NCI-H748 (cell line): ENCODE measurements around the gene MTUS2.

Source experiments
- DNase-seq: peaks from one replicate; lab custom pipeline; 2025; ENCODE audit not compliant: unreplicated experiment; lab: John Stamatoyannopoulos, UW

Gene MTUS2

DNA sequence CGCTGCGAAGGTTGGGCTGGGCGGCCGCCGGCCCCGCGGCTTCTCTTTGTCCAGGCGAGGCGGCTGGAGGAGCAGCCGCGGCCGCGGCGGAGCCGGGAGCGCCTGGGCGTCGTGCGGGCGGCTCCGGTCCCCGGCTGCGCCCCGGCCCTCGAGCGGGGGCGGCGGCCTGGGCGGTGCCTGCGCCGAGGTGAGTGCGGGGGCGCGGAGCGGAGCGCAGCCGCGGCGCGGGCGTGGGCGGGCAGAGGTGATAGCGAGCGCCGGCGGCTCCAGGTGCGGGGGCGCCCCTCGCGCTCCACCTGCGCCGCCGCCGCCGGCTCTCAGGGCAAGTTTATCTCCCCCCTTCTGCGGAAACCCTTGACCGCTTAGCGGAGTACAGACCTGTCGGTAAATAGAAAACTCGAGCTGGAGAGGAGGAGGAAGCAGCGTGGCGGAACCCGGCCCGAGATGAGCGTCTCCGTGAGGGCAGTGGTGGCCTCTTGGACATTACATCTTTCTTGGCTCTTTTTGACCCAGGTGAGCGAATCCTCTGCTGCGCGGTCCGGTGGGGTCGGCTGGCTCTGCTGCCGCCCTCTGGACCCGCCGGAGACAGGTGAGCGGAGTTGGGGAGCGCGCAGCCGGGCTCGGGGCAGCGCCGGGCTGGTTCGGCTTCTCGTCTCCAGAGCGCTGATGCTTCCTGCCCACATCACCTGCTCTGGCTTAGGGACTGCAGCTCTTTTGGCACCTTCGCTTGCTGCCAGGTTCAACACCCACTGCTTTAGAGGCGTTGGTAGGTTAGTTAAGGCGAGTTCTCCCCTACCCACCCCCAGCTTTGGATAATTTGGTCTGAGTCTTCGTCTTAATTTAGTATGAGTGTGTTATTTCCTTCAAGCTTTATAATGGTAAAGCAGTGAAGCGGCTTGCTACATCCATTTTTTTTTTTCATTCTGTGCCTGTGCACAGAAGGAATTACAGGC, at the start of gene MTUS2:
MTUS2 (plus strand) TSS at position 241 of the 953 bp plus-strand sequence.
- peak; percentile 81 for DNase-seq

DNA sequence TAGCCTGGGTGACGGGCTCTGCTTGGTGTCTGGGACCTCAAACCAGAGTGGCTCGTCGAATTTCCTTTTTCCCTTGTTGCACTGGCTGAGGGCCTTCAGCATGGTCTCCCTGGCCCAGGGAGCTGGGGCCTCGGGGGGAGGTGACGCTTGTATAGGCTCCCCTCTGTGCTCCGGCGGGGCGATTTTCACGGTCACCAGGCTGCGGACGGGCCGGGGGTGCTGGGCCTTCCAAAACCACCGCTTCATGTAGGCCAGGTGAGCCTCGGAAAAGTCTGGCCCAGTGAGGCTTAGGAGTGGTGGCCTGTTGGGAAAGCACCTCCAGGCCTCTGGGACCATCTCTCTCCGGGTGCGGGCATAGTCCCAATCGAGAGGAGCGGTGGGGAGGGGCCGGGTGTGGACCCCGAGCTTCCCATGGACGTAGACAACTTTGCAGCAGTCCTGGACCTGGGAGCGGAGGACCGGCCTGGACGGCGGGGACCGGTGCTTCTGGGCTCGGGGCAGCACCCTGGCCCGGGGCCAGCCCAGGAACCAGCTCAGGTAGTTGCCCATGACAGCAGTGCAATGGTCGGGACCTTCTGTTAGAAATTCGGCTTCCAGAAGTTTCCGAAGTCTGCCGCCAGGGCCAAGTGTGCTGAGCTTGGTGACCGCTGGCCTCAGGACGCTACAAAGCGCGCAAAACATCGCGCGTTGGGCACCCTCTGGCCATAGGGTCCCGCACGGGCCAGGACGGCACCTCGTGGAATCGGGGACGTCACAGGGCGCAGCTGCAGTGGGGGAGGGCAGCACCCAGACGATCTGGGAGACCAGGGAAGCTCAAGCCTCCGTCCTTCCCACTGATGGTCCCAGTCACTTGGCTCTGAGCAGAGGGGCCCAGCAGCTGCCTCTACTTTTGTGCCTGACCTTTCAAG, 41.6 kb upstream of the MTUS2 start:
- DNase-seq, result no peak

DNA sequence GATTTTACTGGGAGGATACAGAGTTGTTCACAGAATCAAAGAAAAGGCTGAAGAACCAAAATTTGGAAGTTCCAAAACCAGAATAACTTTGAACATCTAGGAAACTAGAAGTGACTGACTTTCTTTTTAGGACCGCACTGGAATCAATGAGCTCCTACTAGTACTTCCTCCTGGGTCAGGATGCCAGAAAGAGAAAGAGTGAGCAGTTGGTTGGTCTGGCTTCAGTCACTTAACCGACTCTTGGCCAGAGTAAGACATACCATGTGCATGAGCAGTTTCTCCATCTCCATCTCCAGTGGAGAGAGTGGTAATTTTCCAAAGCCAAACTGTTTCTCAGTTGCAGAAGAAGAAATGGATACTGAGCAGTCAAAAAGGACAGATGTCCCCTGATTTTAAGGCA, 27.1 kb upstream of the MTUS2 start:
- no peak for DNase-seq

DNA sequence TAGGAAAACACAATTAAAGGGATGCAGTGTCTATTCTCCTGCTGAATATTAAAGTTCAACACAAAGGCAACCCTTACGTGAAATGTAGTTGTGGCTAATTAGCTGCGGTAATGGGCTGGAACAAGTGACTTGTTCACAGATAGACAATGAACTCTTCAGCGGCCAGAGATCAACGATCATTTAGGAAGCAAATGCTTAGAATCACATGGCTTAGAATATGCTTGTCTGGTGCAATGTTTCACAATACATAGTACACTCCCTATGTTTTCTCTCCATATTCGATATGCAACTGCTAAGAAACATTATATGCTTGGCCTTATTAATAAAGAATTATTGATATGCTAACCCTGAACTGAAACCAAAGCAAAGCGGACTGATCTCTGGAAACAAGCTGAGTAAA, 25.7 kb upstream of the MTUS2 start:
- DNase-seq, result peak; percentile 81

DNA sequence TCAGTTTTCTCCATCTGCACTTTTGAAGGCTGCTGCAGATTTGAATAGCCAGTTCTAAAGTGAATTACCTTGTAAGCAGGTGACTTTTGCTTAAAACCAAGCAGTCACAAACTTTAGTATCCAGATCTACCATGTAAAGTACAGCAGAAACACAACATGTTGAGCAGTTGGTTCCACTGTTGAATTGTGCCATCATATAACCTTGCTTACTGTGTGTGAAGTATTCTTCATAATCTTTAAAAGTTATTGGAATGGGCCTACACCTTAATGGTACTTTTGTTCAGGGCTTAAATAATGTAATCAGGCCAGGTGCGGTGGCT, 23.2 kb upstream of the MTUS2 start:
- no peak for DNase-seq

DNA sequence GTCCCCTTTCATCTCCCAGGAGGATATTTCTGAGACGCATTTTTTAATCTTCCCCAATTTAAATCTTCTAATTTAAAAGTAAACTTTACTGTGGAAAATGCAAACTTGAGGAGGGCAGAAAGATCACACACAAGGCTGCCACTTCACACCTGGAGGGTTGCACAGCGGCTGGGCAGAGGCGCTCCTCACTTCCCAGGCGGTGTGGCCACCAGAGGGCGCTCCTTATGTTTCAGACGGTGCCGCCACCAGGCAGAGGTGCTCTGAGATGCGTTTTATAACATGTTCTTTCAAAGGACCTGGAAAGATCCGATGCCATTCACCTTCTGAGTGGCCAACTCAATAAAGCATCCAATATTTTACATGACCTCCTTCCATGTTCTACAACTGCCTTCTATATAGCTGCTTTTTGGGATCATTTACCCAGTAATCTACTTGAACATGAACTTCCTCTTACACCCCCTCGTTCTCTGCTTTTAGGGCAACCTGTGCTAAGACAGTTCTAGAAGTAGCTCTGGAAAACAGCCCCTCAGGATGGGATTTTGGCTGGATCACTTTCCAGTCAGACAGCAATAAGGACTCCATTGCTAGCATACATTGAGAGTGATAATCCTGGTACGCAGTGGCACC, 14.8 kb upstream of the MTUS2 start:
- DNase-seq, result peak; percentile 70

DNA sequence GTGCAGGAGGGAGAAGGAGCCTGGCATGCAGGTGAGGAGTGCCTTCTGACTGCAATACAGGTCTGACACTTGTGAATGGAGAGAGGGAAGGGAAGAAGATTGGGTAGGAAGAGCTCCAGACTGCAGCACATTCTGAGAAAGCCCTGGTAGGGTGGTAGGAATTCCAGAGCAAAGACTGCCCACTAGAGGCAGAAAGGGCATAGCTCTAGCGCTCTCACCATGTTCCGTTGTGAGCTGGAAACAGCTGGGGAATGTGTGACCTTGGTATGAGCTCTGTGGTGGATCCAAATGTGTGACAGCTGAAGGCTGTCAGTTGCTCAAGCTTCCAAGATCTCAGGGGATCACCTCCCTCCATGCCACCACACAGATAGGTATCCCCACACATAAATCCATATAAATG, 2.9 kb upstream of the MTUS2 start:
- DNase-seq, result no peak

DNA sequence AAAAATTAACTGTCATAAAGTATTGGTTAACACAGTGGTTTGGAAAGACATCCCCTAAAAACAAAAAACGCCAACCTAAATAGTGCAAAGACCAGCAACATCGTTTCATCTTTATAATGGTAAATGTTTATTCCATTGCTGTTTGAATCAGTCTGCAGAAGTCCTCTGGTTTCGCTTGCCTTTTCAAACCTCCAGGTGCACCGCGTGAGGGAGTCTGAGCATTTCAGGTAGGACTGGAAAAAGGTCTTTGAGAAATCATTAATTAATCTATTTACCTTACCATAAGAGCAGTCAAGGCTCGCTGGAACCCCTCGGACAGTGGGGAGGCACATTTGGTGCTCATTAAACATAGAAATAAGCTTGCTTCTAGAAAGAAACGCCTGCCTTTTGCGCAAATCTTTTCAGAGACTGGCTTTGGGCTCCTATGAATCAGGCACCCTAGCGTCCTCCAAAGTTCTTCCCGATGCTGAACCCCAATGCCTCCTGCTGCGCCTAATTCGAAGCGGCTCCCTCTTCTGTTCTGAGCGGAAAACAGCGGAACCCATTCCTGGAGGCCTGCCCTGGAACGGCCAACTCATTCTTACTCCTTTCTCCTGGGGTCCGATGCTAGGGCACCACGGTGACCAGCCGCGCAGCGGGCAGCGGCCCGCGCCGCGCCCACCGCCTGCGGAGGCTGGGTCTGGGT, 951 bp upstream of the MTUS2 start:
- DNase-seq, result peak; percentile 67

DNA sequence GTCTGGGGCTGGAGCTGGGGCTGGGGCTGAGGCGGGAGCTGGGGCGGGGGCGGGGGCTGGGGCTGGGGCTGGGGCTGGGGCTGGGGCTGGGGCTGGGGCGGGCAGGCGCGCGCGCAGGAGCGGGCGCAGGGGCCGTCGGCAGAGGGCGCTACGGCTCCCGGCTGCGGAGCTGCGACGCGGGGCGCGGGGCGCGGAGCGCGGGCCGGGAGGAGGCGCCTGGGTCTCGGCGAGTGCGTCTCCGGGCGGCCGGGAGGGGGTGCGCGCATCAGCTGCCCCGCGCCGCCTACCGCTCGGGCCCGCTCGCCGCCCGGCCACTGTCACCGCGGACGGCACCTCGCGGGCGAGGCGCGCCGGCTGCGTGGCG, 422 bp upstream of the MTUS2 start:
- DNase-seq, result peak; percentile 83

DNA sequence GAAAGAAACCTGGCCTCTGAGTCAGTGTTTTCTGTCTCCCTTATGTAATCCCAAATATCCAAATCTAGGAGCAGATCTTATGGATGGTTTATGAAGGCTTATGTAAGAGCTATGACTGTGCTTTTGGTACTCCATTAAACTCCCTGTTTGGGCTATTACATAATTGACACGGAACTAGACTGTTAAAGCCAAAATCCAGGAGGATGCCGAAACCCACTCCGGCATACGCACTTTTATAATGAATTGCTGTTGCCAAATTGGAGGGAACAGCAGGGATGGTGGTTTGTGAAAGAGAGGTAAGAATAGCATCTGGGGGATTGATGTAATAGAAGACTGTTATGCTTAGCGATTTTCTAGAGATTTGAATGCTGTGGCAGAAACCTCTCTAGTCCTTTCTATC, 2.0 kb downstream of the MTUS2 start:
- DNase-seq, result no peak

DNA sequence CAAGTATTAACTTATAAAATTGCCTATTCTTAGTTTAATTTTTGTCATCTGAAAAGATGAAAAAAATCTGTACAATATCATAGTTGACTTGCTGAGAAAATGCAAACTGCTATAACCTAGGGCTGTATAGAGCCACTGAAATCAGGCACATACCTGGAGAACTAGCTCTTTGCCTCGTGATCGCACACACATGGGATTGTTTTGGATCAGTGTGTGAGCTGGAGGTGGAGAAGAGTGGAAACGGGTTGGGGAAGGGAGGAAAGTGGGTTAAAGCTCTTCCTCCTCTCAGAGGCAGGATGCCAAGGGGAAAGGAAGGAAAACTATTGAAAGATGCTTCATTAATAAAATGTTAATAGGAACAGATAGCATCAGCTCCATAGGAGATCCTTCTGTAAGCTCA, 2.7 kb downstream of the MTUS2 start:
- no peak for DNase-seq

DNA sequence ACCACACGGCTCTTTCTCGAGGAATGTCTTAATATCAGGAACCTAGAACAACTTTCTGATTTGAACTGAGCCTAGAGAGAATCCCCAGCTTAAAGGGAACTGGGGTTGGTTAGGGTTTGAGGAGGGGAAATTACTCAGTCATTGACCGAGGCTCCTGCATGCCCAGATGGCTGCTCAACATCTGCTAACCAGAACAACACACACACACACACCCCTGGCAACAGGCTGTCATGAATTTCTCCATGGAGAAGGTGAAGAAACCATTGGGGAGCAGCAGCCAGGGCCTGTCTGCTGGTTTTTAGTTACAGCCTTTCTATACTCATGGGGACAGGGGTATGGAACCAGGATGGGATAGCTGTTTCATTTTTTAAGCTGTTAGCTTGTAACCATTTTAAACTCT, 5.2 kb downstream of the MTUS2 start:
- DNase-seq, result no peak

DNA sequence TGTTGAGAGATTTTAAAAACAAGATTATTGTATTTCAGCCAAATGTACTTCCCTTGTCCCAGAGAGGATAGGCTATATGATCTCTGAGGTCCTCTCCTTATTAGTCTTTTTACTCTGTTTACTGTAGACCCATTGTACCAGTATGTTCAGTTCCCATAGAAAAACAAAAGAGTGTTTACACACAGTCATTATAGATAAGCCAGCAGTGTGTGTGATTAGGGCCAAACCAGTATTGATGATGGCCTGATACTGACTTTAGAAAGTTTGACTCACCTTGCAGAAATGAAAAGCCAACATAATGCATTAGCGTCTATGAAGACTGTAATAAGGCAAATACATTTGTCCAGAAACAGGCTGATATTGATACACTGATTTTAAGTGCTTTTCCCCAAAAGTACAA, 6.2 kb downstream of the MTUS2 start:
- DNase-seq, result no peak

DNA sequence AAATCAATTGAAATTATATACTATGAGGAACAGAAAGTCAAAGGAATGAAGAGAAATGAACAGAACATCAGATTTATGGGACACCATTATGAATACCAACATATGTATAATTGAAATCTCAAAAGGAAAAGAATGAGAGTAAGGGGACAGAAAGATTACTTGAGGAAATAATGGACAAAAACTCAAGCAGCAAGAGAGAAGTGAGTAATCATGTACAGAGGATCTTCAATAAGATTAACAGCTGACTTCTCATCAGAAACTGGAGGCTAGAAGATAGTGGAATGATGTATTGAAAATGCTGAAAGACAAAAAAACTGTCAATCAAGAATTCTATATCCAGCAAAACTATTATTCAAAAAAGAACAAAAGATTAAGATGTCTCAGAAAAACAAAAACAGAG, 10.4 kb downstream of the MTUS2 start:
- DNase-seq, result no peak

DNA sequence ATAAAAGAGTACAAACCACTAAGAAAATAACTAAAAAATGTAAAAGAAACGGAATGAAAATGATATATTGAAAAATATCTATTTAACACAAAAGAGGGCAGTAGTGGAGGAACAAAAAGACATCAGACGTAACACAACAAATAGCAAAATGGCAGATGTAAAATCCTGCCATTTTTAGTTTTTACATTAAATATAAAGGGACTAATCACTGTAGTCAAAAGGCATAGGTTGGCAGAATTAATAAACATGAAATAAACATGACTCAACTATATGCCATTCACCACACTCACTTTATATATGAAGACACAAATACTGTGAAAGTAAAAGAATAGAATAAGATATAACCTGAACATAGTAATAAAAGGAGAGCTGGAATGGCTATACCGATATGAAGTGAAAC, 11.0 kb downstream of the MTUS2 start:
- no peak for DNase-seq

DNA sequence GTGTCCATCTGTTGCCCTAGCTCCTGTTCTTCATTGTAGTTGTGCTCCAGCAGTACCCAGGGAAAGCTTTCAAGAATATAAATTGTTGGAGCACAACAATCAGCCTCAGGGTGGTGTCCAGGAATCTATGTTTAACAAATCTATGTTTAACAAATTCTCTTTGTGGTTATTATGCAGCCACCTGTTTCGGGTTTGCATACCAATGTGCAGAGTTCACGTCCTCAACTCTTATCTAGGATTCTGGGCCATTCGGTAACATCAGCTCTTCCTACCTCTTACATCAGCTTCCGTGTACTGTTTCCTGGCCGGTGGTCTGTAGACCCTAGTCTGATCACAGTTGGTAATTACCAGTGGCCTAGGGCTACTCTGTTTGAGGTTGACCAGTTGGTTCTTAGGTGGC, 17.0 kb downstream of the MTUS2 start:
- DNase-seq, result no peak

DNA sequence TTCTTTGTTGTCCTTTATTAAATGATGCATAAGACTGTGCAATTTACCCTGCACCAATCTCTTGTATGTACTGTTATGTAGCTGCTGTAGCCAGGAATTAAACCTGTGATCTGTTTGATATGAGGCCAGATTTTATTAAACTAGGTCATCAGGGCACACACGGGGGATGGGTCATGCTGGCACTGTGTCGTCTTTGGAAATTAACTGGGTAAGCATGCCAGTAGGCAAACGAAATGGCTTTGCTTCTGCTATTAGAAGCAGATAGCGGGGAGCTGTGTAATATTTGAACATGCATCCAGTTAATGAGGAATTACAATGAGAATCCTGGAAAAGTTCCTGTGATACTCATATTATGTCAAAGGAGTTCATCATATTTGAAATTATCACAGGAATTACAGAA, 23.5 kb downstream of the MTUS2 start:
- no peak for DNase-seq

DNA sequence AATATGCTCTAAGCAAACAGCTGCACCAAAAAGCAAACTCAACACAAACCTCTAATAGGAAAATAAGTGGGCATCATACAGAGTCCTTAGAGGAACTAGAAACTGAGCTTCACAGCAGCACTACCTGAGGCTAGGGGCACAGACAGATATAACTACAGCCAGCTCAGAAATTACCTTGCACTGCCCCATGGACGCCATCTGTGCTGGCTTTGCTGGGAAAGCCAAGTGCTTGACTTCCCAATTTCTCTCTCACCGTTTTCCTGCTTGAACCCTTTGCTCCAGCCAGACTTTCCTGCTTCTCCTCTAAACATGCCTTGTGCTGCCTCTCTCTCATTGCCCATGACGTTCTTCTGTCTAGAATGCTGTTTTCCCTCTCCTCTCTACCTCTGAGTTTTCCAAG, 29.3 kb downstream of the MTUS2 start:
- DNase-seq, result no peak

DNA sequence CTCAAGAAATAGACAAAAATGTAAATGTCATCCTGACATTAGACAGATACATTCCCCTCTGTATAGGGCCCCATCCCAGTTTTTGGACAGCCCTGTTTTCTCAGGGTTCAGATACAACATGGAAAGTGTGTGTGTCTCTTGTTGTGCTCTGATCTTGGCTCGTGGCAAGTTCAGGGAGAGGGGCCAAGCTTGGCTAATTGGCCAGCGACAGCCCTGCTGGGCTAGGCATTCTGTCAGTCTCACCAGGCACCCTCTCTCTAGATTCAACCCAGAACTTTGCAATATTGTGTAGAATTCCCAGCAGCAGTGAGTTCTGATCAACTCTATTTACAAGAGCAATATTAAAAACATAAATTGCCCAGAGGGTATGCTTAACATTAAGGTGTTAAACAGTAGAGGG, 30.1 kb downstream of the MTUS2 start:
- no peak for DNase-seq

DNA sequence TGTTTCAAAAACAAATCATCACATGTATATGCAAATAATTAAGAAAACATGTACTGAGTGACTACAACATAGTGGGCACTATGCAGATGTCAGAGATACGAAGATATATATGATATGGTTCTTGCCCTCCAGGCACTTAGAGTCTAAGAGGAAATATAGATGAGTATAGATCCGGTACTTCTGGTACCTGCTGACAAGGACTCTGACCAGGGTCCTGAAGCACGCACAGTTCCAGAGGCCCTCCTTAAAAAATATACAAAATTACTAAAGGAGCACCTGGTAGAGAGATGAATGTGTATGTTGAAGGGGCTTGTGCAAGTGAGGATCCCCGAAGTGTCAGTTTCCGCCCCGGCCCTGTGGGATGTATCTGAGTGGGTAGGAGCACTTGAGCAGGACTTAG, 31.3 kb downstream of the MTUS2 start:
- no peak for DNase-seq

DNA sequence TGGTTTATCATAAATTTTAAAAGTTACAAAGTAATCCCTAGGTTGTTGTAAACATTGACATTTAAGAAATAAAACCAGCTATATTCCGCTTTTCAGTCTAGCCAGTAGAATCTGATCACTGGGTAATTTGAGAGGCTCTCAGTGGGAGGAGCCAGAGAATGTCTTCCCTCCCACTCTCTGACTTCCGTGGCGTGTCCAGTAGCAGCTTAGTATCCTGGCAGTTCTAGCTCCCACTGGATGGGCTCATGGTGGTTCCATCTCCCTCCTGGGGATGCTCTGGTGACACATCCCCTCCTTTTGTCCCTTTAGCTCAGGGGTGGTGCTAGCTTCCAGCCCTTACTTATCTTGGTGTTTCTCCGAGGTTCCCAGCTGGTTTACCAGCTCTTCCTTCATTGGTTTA, 34.5 kb downstream of the MTUS2 start:
- no peak for DNase-seq
